GM19351 (cell line): ENCODE measurements around the gene RSPO4.
"Not testable (repeated sequence)": the region's sequence is repeated elsewhere in the genome, so short reads cannot be mapped to it uniquely, and the experiment has no call there.

Experiments
- ATAC-seq: cut with Tn5 transposase; IDR thresholded peaks from one replicate; pipeline ENCODE4 v1.9.1; 2021; ENCODE audit warnings: mild to moderate bottlenecking, moderate library complexity; ENCODE audit not compliant: unreplicated experiment

RSPO4 gene

GRCh38 chr20:1005452-1006027 is 3.4 kb upstream of the RSPO4 start:
- ATAC-seq, result peak; percentile 79

- no peak for ATAC-seq
Measured at GRCh38 chr20:1003920-1004697, 2.0 kb upstream of the RSPO4 start.

- no peak for ATAC-seq
Measured at GRCh38 chr20:1002682-1003561, 811 bp upstream of the RSPO4 start.

GRCh38 chr20:1001116-1001515 is 995 bp downstream of the RSPO4 start:
- no peak for ATAC-seq

GRCh38 chr20:998231-998830 is 3.8 kb downstream of the RSPO4 start:
- ATAC-seq, result no peak

- no peak for ATAC-seq
Measured at GRCh38 chr20:997486-997885, 4.6 kb downstream of the RSPO4 start.

GRCh38 chr20:997016-997415 is 5.1 kb downstream of the RSPO4 start:
- ATAC-seq, result no peak

GRCh38 chr20:995170-995569 is 6.9 kb downstream of the RSPO4 start:
- no peak for ATAC-seq

- no peak for ATAC-seq
Measured at GRCh38 chr20:992801-993535, 9.1 kb downstream of the RSPO4 start.

GRCh38 chr20:991850-992249 is 10.3 kb downstream of the RSPO4 start:
- ATAC-seq, result no peak

GRCh38 chr20:990293-990959 is 11.7 kb downstream of the RSPO4 start:
- no peak for ATAC-seq

GRCh38 chr20:988272-988671 is 13.8 kb downstream of the RSPO4 start:
- ATAC-seq, result no peak

- no peak for ATAC-seq
Measured at GRCh38 chr20:987677-988076, 14.4 kb downstream of the RSPO4 start.

- no peak for ATAC-seq
Measured at GRCh38 chr20:986733-987355, 15.3 kb downstream of the RSPO4 start.

GRCh38 chr20:984994-985393 is 17.1 kb downstream of the RSPO4 start:
- ATAC-seq, result not testable (repeated sequence)

GRCh38 chr20:982754-983153 is 19.4 kb downstream of the RSPO4 start:
- ATAC-seq, result no peak

GRCh38 chr20:977021-977420 is 25.1 kb downstream of the RSPO4 start:
- no peak for ATAC-seq

GRCh38 chr20:976033-976432 is 26.1 kb downstream of the RSPO4 start:
- ATAC-seq, result no peak

GRCh38 chr20:973785-974194 is 28.3 kb downstream of the RSPO4 start:
- peak; percentile 67 for ATAC-seq

GRCh38 chr20:972256-972655 is 29.9 kb downstream of the RSPO4 start:
- ATAC-seq, result no peak
